Activated CD4-positive, alpha-beta memory T cell treated with anti-CD3 and anti-CD28 coated beads for 36 hours (primary cell): ENCODE results near the gene IFNL1. TPM values are rescaled to one million over a fixed set of nuclear protein-coding genes. Genes with fewer than 3 reads are reported as not detected.
A peak's percentile ranks its signal among the peaks of the same experiment; 100 is the strongest.
"Not testable (repeated sequence)": the region's sequence is repeated elsewhere in the genome, so short reads cannot be mapped to it uniquely, and the experiment has no call there.

ENCODE experiments used
- CTCF ChIA-PET: fragments of 350-600 bp; sonication (Branson Sonifier 250); formaldehyde crosslinking; loops from one replicate; lab custom pipeline; 2021; ENCODE audit warnings: antibody characterized with exemption, inconsistent platforms; lab: Charles Lee
- POLR2A ChIA-PET: fragments of 350-600 bp; sonication (Branson Sonifier 250); formaldehyde crosslinking; loops from one replicate; lab custom pipeline; 2021; ENCODE audit warnings: antibody characterized with exemption; lab: Charles Lee
- DNase-seq: peaks from one replicate; pipeline ENCODE4 v3.0.0-alpha.2; 2020
- H3K27ac Mint-ChIP-seq: one replicate; pipeline ENCODE4 v1.8.0; 2021; ENCODE audit warnings: mixed read lengths
- H3K27me3 Mint-ChIP-seq: one replicate; pipeline ENCODE4 v1.8.0; 2021; ENCODE audit warnings: mixed read lengths
- H3K36me3 Mint-ChIP-seq: one replicate; pipeline ENCODE4 v1.8.0; 2021; ENCODE audit warnings: mixed read lengths
- H3K4me1 Mint-ChIP-seq: one replicate; pipeline ENCODE4 v1.8.0; 2021; ENCODE audit warnings: low read depth, mixed read lengths
- H3K4me3 Mint-ChIP-seq: one replicate; pipeline ENCODE4 v1.8.0; 2021; ENCODE audit warnings: mild to moderate bottlenecking, mixed read lengths
- H3K9me3 Mint-ChIP-seq: one replicate; pipeline ENCODE4 v1.8.0; 2021; ENCODE audit warnings: mixed read lengths
- intact Hi-C: fragments of 100-400 bp; cut with micrococcal nuclease; formaldehyde crosslinking; loops from one replicate; pipeline ENCODE4 v1.15.1; 2023
- total RNA-seq, 2 experiments: library from RNA; stranded (reverse); gene quantifications; one replicate each; pipeline ENCODE4 v1.2.3, GENCODE V29; 2021

Gene IFNL1
- total RNA-seq, 2 experiments from 2014 or later: 1.2 to 1.6 TPM

DNA sequence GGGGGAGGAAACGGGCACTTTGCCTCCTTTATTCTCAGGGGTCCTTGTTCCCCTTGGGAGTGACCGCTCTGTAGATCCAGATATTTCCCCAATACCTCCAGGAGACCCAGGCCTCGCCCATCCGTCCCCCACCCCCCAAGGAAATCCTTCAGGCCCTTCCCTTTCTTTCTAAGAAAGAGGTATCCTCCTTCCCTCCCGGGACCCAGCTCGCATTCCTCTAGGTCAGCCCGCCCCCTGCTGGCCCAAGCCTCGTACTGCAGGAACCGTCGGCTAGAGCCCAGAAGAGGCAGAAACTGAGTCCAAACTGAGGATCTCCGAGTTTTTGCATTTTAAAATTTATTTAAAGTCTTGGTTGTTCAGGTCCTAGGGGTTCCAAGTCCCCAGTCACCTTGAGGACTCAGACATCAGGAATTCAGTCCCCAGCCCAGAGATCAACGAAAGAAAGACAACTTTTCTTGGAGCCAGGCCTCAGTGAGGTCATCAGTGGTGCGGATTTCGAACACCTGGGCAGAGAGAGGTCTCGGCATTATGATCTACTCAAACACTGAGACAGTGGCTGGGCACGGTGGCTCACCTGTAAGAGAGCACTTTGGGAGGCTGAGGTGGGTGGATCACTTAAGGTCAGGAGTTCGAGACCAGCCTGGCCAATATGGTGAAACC, 32.0 kb downstream of the IFNL1 start:
- Mint-ChIP-seq H3K4me3 (no peak overlapping the region), H3K4me1 (peaks cover 40% of the 10 kb centered on the region), H3K27ac (peak overlapping the region; percentile 36), H3K36me3 (peaks cover 30% of the 10 kb centered on the region), H3K27me3 (no peaks in the 10 kb centered on the region), H3K9me3 (no peaks in the 10 kb centered on the region)
- peak; percentile 86 for DNase-seq
- intact Hi-C loops: loop anchor here (1.0 to 5.0 kb wide), 2 partner anchors 116 to 206 kb away; no protein-coding TSS in a partner anchor
- POLR2A ChIA-PET: no interaction called here
- CTCF ChIA-PET: interaction anchor here (0.5 to 3.0 kb wide), 16 partner anchors 7 to 277 kb away, joined by 3 to 21 read pairs (median 4); partner anchors contain the start of genes GMFG, PLEKHG2 and SAMD4B

DNA sequence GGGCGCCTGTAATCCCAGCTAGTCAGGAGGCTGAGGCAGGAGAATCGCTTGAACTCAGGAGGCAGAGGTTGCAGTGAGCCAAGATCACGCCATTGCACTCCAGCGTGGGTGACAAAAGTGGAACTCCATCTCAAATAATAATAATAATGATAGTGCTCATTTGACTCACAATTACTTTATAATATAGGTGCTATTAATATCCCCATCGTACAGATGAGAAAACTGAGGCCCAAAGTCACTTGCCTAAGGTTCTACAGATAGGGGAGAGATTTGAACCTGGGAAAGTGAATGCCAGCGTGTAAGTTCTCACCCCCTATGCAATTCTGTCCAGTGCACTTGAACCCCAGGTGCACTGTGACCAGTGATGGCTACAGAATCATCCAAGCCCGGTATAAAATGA, 33.7 kb downstream of the IFNL1 start:
- intact Hi-C loops: loop anchor here (5.0 kb wide), 1 partner anchor 208 kb away; no protein-coding TSS in a partner anchor
- Mint-ChIP-seq H3K27ac (no peak overlapping the region), H3K36me3 (peaks cover 38% of the 10 kb centered on the region), H3K4me1 (peaks cover 48% of the 10 kb centered on the region), H3K9me3 (no peaks in the 10 kb centered on the region), H3K27me3 (no peaks in the 10 kb centered on the region), H3K4me3 (no peak overlapping the region)
- POLR2A ChIA-PET: no interaction called here
- DNase-seq: no peak
- CTCF ChIA-PET: interaction anchor here (1.1 to 2.0 kb wide), 3 partner anchors 12 to 278 kb away, joined by 3 to 5 read pairs (median 3); partner anchors contain the start of gene SAMD4B

DNA sequence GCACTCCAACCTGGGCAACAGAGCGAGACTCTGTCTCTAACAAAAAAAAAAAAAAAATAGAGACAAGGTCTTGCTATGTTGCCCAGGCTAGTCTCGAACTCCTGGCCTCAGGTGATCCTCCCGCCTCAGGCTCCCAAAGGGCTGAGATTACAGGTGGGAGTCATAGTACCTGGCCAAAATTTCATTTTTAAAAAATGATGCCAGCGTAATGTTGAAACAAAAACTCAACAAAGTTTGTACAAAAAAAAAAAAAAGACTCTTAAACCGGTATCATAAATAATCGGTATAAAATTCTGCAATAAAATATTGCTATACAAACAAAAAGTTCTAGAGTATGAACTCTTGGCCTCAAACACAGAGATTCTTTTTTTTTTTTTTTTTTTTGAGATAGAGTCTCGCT, 36.1 kb downstream of the IFNL1 start:
- ChIA-PET POLR2A (no interaction called here), CTCF (interaction anchor here (1.0 to 1.4 kb wide), 2 partner anchors 120 to 210 kb away, joined by 3 read pairs; no protein-coding TSS in a partner anchor)
- Mint-ChIP-seq H3K27me3 (no peaks in the 10 kb centered on the region), H3K4me3 (no peak overlapping the region), H3K27ac (no peak overlapping the region), H3K9me3 (no peaks in the 10 kb centered on the region), H3K4me1 (peaks cover 58% of the 10 kb centered on the region), H3K36me3 (peaks cover 38% of the 10 kb centered on the region)
- intact Hi-C loops: no loop called here
- DNase-seq: no peak

DNA sequence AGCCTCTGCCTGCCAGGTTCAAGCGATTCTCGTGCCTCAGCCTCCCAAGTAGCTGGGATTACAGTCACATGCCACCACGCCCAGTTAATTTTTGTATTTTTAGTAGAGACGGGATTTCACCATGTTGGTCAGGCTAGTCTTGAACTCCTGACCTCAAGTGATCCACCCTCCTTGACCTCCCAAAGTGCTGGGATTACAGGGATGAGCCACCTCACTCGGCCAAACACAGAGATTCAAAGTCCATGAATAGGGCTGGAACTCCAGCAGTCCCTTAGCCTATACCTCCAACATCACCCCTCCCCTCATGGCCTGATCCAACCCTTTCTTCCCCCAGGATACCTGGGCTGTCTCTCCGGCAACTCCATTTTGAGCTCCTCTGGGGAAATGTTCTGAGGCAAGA, 36.5 kb downstream of the IFNL1 start:
- peak overlapping the region; percentile 16 for H3K4me3 Mint-ChIP-seq
- peak overlapping the region; percentile 57 for H3K27ac Mint-ChIP-seq
- H3K27me3 Mint-ChIP-seq, H3K9me3 Mint-ChIP-seq, intact Hi-C loops, POLR2A ChIA-PET, DNase-seq: not testable (repeated sequence)
- CTCF ChIA-PET: interaction anchor here (0.7 to 1.4 kb wide), 2 partner anchors 10 to 211 kb away, joined by 3 read pairs; no protein-coding TSS in a partner anchor
- H3K36me3 Mint-ChIP-seq: peaks cover 35% of the 10 kb centered on the region
- peaks cover 63% of the 10 kb centered on the region for H3K4me1 Mint-ChIP-seq

DNA sequence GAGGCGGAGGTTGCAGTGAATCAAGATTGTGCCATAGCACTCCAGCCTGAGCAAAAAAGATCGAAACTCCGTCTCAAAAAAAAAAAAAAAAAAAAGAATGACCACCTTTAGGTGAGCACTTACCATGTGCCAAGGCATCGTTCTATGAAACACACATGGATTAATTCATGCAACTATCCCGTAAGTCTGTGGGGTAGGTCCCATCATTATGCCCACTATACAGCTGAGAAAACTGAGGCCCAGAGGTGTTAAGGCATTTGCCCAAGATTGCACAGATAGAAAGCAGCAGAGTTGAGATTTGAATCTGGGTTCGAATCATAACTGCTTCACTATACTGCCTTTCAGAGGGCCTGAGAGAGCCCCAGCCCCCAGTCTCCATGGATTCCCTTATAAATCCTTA, 37.3 kb downstream of the IFNL1 start:
- Mint-ChIP-seq H3K27me3 (no peaks in the 10 kb centered on the region), H3K9me3 (no peaks in the 10 kb centered on the region), H3K36me3 (peaks cover 30% of the 10 kb centered on the region), H3K4me3 (peak overlapping the region; percentile 41), H3K4me1 (peaks cover 62% of the 10 kb centered on the region), H3K27ac (peak overlapping the region; percentile 60)
- DNase-seq: no peak
- ChIA-PET CTCF (interaction anchor here (0.7 to 1.4 kb wide), 2 partner anchors 10 to 212 kb away, joined by 3 read pairs; no protein-coding TSS in a partner anchor), POLR2A (no interaction called here)
- intact Hi-C loops: no loop called here

DNA sequence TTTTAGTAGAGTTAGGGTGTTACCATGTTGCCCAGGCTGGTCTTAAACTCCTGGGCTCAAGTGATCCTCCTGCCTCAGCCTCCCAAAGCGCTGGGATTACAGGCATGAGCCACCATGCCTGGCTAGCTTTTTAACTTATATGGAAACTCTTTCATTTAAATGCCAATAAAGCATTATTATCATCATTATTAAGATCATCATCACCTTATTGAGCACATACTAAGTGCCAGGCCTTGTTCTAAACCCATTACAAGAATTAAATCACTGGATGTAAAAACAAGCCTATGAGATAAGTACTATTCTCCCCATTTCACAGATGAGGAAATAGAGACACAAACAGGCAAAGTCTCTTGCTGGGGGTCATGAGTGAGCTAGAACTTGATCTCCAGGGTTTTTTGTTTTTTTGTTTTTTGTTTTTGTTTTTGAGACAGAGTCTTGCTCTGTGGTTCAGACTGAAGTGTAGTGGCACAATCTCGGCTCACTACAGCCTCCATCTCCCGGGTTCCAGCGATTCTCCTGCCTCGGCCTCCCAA, 38.3 kb downstream of the IFNL1 start:
- Mint-ChIP-seq H3K36me3 (peaks cover 24% of the 10 kb centered on the region), H3K27ac (peak overlapping the region; percentile 98), H3K4me1 (peaks cover 55% of the 10 kb centered on the region), H3K27me3 (no peaks in the 10 kb centered on the region), H3K4me3 (peak overlapping the region; percentile 100), H3K9me3 (no peaks in the 10 kb centered on the region)
- POLR2A ChIA-PET: interaction anchor here (1.5 kb wide), 1 partner anchor 209 kb away, joined by 3 read pairs; the partner anchor contains the start of gene PAK4
- intact Hi-C loops: no loop called here
- CTCF ChIA-PET: interaction anchor here (1.0 to 1.1 kb wide), 3 partner anchors 9 to 77 kb away, joined by 3 to 4 read pairs (median 3); no protein-coding TSS in a partner anchor
- no peak for DNase-seq

DNA sequence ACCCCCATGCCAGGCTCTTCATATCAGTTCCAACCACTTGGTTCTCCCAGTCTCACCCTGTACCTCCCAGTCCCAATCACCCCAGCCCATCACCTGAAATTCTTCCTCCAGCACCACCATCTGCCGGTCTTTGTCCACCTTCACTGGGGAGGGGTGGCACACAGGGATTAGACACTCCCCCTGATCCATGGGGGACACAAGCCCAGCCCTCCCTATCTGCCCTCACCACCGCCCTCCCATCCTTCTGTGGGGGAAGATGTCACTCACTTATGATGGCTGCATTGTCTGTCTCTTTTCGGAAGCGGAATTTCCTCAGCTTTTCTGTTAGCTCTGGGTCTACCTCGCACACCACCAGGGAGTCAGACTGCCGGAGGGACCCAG, 39.0 kb downstream of the IFNL1 start:
- intact Hi-C loops: no loop called here
- Mint-ChIP-seq H3K9me3 (no peaks in the 10 kb centered on the region), H3K36me3 (peaks cover 24% of the 10 kb centered on the region), H3K27me3 (no peaks in the 10 kb centered on the region), H3K27ac (peak overlapping the region; percentile 98), H3K4me3 (peak overlapping the region; percentile 100), H3K4me1 (peaks cover 56% of the 10 kb centered on the region)
- POLR2A ChIA-PET: interaction anchor here (0.6 to 1.8 kb wide), 5 partner anchors 56 to 209 kb away, joined by 3 to 9 read pairs (median 3); partner anchors contain the start of genes MED29, PAF1, PAK4 and RPS16
- DNase-seq: peak; percentile 55
- CTCF ChIA-PET: interaction anchor here (0.8 to 1.9 kb wide), 8 partner anchors 8 to 129 kb away, joined by 3 to 8 read pairs (median 3); partner anchors contain the start of gene MED29

DNA sequence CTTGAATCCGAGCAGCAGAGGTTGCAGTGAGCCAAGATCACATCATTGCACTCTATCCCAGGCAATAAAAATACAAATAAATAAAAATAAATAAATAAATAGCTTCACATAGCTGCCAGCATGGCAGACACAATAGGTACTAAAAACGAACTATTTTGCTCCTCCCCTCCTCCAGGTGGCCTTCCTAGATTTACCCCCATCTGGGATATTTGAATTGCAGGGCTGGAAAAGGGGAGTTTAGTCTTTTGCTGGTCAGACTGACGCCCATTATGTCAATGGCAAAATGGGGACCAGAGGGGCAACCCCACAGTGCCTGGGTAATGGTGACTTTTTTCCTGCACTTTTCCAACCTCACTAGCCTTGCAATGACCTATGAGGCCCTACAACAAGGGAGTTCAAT, 40.3 kb downstream of the IFNL1 start:
- peaks cover 58% of the 10 kb centered on the region for H3K4me1 Mint-ChIP-seq
- ChIA-PET POLR2A (interaction anchor here (0.9 to 1.8 kb wide), 3 partner anchors 10 to 99 kb away, joined by 3 to 9 read pairs (median 7); partner anchors contain the start of genes MED29, PAF1 and RPS16), CTCF (interaction anchor here (1.4 to 1.9 kb wide), 3 partner anchors 75 to 214 kb away, joined by 4 to 6 read pairs (median 6); partner anchors contain the start of gene PLEKHG2)
- H3K27ac Mint-ChIP-seq: peak overlapping the region; percentile 98
- no peaks in the 10 kb centered on the region for H3K27me3 Mint-ChIP-seq
- intact Hi-C loops: loop anchor here (1.0 kb wide), 1 partner anchor 15 kb away; no protein-coding TSS in a partner anchor
- no peaks in the 10 kb centered on the region for H3K9me3 Mint-ChIP-seq
- peak overlapping the region; percentile 100 for H3K4me3 Mint-ChIP-seq
- peaks cover 19% of the 10 kb centered on the region for H3K36me3 Mint-ChIP-seq
- no peak for DNase-seq

DNA sequence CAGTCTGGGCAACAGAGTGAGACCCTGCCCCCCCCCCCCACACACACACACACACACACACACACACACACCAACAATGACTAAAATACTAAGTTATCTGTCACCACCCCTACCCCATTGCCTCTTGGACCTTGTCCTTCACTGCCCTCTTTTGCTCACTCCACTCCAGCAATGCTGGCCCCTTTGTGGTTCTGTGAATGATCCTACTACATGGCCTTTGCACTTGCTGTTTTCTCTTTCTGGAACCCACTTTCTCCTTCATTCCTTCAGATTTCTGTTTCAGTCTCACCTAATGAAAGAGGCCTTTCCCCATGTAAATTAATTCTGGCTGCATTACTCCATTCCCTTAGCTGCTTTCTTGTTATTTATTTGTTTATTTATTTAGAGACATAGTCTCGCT, 43.5 kb downstream of the IFNL1 start:
- intact Hi-C loops: loop anchor here (5.0 to 10.0 kb wide), 4 partner anchors 193 to 487 kb away; partner anchors contain the start of genes EID2B and PAK4
- Mint-ChIP-seq H3K36me3 (peaks cover 17% of the 10 kb centered on the region), H3K27me3 (no peaks in the 10 kb centered on the region), H3K4me3 (no peak overlapping the region), H3K9me3 (no peaks in the 10 kb centered on the region), H3K27ac (peak overlapping the region; percentile 91), H3K4me1 (peaks cover 61% of the 10 kb centered on the region)
- POLR2A ChIA-PET: interaction anchor here (0.9 kb wide), 1 partner anchor 96 kb away, joined by 3 read pairs; the partner anchor contains the start of gene RPS16
- CTCF ChIA-PET: interaction anchor here (0.9 kb wide), 1 partner anchor 266 kb away, joined by 3 read pairs; no protein-coding TSS in a partner anchor
- no peak for DNase-seq

DNA sequence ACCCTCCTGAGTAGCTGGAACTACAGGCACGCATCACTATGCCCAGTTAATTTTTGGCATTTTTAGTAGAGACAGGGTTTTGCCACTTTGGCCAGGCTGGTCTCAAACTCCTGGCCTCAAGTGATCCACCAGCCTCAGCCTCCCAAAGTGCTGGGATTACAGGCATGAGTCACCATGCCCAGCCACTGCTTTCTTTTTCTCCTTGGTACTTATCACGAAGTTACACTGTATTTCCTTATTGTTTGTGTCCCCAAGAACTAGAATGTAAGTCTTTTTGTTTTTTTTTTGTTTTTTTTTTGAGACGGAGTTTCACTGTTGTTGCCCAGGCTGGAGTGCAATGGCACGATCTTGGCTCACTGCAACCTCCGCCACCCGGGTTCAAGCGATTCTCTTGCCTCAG, 43.9 kb downstream of the IFNL1 start:
- H3K27me3 Mint-ChIP-seq, CTCF ChIA-PET, H3K9me3 Mint-ChIP-seq, DNase-seq: not testable (repeated sequence)
- H3K4me3 Mint-ChIP-seq: peak overlapping the region; percentile 98
- peaks cover 63% of the 10 kb centered on the region for H3K4me1 Mint-ChIP-seq
- intact Hi-C loops: loop anchor here (5.0 to 10.0 kb wide), 4 partner anchors 192 to 488 kb away; partner anchors contain the start of genes EID2B and PAK4
- H3K27ac Mint-ChIP-seq: peak overlapping the region; percentile 91
- POLR2A ChIA-PET: interaction anchor here (0.9 kb wide), 1 partner anchor 96 kb away, joined by 3 read pairs; the partner anchor contains the start of gene RPS16
- H3K36me3 Mint-ChIP-seq: peaks cover 12% of the 10 kb centered on the region

DNA sequence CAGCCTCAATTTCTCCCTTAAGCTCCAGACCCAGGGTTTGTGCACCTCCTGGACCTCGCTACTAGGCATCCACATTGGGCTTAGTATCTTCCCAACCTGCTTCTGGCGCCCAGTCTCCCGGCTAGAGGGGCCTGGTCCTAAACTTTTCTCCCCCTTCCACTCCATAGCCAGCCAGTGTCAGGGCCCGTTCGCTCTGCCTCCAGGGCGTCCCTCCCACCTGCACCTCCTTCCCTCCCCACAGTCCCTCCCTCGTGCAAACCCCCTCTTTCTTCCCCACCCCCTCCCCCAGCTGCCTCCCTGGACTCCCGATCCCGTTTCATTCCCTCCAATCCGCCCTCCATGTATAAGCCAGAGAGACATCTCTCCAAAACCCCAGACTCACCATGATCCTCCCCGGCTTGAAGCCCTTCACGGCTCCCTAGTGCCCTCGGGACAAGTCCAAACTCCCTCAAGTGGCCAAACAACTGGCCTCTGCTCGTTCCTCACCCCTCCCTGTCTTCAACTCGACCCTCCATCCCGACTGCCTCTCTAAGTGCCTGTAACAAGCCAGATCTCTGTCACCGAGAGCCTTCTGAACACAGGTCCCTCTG, 45.0 kb downstream of the IFNL1 start:
- H3K4me1 Mint-ChIP-seq: peaks cover 68% of the 10 kb centered on the region
- no peaks in the 10 kb centered on the region for H3K9me3 Mint-ChIP-seq
- peaks cover 9% of the 10 kb centered on the region for H3K36me3 Mint-ChIP-seq
- DNase-seq: peak; percentile 40
- peak overlapping the region; percentile 98 for H3K4me3 Mint-ChIP-seq
- H3K27me3 Mint-ChIP-seq: no peaks in the 10 kb centered on the region
- intact Hi-C loops: loop anchor here (1.0 to 10.0 kb wide), 6 partner anchors 10 to 489 kb away; partner anchors contain the start of genes EID2B, PAK4 and PLEKHG2
- CTCF ChIA-PET: interaction anchor here (1.0 to 2.0 kb wide), 7 partner anchors 10 to 216 kb away, joined by 3 to 11 read pairs (median 4); partner anchors contain the start of genes MED29 and PAF1
- H3K27ac Mint-ChIP-seq: peak overlapping the region; percentile 91
- POLR2A ChIA-PET: interaction anchor here (1.3 kb wide), 1 partner anchor 94 kb away, joined by 8 read pairs; the partner anchor contains the start of gene RPS16
